NT2/D1 (cell line): Measurements from ENCODE around the gene ROBO1.

Experiments
- DNase-seq: peaks from one replicate; pipeline ENCODE4 v3.0.0-alpha.2; 2011; ENCODE audit warnings: low read depth, low spot score
- H3K27me3 ChIP-seq: 2 replicates; pipeline ENCODE4 v1.6.0; 2011; ENCODE audit warnings: mild to moderate bottlenecking; ENCODE audit not compliant: insufficient read length, insufficient read depth
- H3K36me3 ChIP-seq: 2 replicates; pipeline ENCODE4 v1.6.1; 2011; ENCODE audit warnings: mild to moderate bottlenecking, low read length, mixed read lengths; ENCODE audit not compliant: insufficient read depth, insufficient read length
- H3K4me1 ChIP-seq: 2 replicates; pipeline ENCODE4 v1.5.1; 2011; ENCODE audit not compliant: insufficient read depth, insufficient read length
- H3K4me3 ChIP-seq: 2 replicates; pipeline ENCODE4 v1.5.1; 2011; ENCODE audit warnings: low read depth; ENCODE audit not compliant: insufficient read length
- H3K9ac ChIP-seq: 2 replicates; pipeline ENCODE4 v1.6.0; 2011; ENCODE audit warnings: low read depth; ENCODE audit not compliant: insufficient read length
- H3K9me3 ChIP-seq: 2 replicates; pipeline ENCODE4 v1.5.1; 2011; ENCODE audit warnings: mild to moderate bottlenecking, low read length; ENCODE audit not compliant: insufficient read depth
- SUZ12 ChIP-seq: IDR thresholded peaks from 2 replicates; pipeline ENCODE4 v1.6.1; 2011; ENCODE audit not compliant: insufficient read length, insufficient read depth; ENCODE audit errors: extremely low read depth
- YY1 ChIP-seq: IDR thresholded peaks from 2 replicates; pipeline ENCODE4 v1.6.1; 2011; ENCODE audit not compliant: insufficient read length, insufficient read depth
- ZNF274 ChIP-seq: IDR thresholded peaks from 2 replicates; pipeline ENCODE4 v1.6.1; 2011; ENCODE audit warnings: mild to moderate bottlenecking, low read depth, low read length

The ROBO1 gene

GRCh38 chr3:79097964-79098660 is 669.7 kb downstream of the ROBO1 start:
- H3K27me3 ChIP-seq = no peaks in the 10 kb centered on the region
- peaks cover 7% of the 10 kb centered on the region; the same call in 1 of the 2 replicates for H3K9me3 ChIP-seq
- TF ChIP-seq SUZ12 (no peak), YY1 (no peak), ZNF274 (no peak)
- DNase-seq = no peak
- H3K4me1 ChIP-seq = no peaks in the 10 kb centered on the region
- no peaks in the 10 kb centered on the region for H3K36me3 ChIP-seq
- no peak overlapping the region for H3K4me3 ChIP-seq
- H3K9ac ChIP-seq = no peak overlapping the region

DNA sequence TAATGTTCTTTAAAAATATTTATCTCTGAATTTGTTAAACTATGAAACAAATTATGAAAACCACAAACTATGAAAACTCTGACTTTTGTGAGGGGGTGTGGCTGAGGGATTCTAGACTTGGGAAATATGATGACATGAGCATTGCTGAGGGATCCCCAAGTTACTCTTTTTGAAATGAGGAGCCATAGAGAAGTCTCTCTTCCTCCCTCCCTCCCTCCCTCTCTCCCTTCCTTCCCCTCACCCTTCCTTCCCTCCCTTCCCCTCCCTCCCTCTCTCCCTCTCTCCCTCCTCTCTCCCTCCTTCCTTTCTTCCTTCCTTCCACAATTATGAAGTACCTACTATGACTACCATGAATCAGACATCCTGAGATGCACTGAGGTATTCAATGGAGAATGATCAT is 673.1 kb downstream of the ROBO1 start:
- H3K9me3 ChIP-seq = peaks cover 7% of the 10 kb centered on the region; the same call in 1 of the 2 replicates
- TF ChIP-seq YY1 = no peak
- no peak overlapping the region for H3K4me3 ChIP-seq
- no peak overlapping the region for H3K9ac ChIP-seq
- H3K27me3 ChIP-seq = no peaks in the 10 kb centered on the region
- no peaks in the 10 kb centered on the region for H3K36me3 ChIP-seq
- no peaks in the 10 kb centered on the region for H3K4me1 ChIP-seq
- no peak for DNase-seq

DNA sequence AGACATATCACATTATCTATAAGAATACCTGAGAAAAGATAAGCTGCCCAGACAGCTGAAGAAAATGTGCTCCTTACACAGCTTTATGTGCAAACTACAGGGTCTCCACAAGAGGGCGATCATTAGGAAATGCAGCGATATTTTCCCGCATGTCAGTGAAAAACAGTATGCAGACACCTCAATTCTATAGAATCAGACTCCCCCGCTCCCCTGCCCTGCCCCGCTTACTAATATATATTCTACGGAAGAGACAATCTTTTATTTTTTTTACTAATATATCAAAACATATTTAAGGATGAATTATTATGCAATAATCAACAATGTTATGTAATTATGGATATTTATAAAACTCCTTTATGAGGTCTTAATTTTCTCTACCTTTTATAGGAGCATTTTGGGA is 681.3 kb downstream of the ROBO1 start:
- TF ChIP-seq SUZ12 (no peak), ZNF274 (no peak), YY1 (no peak)
- Histone ChIP-seq H3K9ac (no peak overlapping the region), H3K36me3 (no peaks in the 10 kb centered on the region), H3K4me3 (no peak overlapping the region), H3K4me1 (no peaks in the 10 kb centered on the region), H3K27me3 (no peaks in the 10 kb centered on the region), H3K9me3 (no peaks in the 10 kb centered on the region)
- peak; percentile 55 for DNase-seq

DNA sequence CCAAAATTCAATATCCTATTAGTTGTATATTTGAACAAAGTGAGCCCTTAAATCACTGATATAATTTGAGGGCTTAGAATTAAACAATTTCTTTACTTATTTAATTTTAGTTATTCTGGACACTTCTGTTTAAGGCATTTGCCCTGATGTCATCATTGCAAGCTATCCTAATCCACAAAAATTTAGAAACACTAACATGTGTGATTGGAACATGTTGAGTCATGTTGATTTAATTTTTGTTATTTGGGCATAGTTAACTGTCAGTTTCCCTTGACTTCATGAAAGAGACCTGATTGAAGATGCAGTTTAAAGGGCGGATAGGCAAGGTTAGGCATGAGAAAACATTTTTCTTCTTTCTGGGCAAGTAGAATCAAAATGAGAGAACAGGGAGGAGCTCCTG is 682.6 kb downstream of the ROBO1 start:
- H3K9me3 ChIP-seq = no peaks in the 10 kb centered on the region
- H3K4me3 ChIP-seq = no peak overlapping the region
- no peak for TF ChIP-seq YY1
- no peak for TF ChIP-seq SUZ12
- no peak for TF ChIP-seq ZNF274
- no peaks in the 10 kb centered on the region for H3K4me1 ChIP-seq
- no peak for DNase-seq
- H3K9ac ChIP-seq = no peak overlapping the region
- H3K36me3 ChIP-seq = no peaks in the 10 kb centered on the region
- H3K27me3 ChIP-seq = no peaks in the 10 kb centered on the region

- Histone ChIP-seq H3K4me1 (no peaks in the 10 kb centered on the region), H3K36me3 (no peaks in the 10 kb centered on the region), H3K4me3 (no peak overlapping the region), H3K9ac (no peak overlapping the region), H3K27me3 (no peaks in the 10 kb centered on the region), H3K9me3 (no peaks in the 10 kb centered on the region)
- TF ChIP-seq ZNF274 = no peak
- TF ChIP-seq YY1 = no peak
- no peak for TF ChIP-seq SUZ12
- DNase-seq = no peak
These were observed 686.5 kb downstream of the ROBO1 start for GRCh38 chr3:79081335-79081734.

- Histone ChIP-seq H3K36me3 (no peaks in the 10 kb centered on the region), H3K4me1 (no peaks in the 10 kb centered on the region), H3K4me3 (no peak overlapping the region), H3K9me3 (no peaks in the 10 kb centered on the region), H3K27me3 (no peaks in the 10 kb centered on the region), H3K9ac (no peak overlapping the region)
- TF ChIP-seq YY1 (no peak), ZNF274 (no peak), SUZ12 (no peak)
- no peak for DNase-seq
These were observed 693.2 kb downstream of the ROBO1 start for GRCh38 chr3:79074558-79074957.

DNA sequence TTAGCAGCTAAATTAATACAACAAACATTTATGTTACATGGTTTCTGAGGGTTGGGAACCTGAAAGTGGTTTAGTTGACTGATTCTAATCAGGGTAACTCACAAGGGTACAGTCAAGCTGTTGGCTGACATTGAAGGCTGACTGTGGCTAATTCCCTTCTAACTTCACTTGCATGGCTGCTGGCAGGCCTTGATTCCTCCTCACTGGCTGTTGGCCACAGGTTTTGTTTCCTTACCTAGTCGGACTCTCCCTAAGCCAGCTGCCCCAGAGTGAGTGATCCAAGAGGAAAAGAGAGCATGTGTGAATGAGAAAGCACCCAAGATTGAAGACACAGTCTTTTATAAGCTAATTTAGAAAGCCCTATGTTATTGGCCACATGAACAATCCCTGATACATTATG is 700.1 kb downstream of the ROBO1 start:
- H3K36me3 ChIP-seq = no peaks in the 10 kb centered on the region

More for the DNA sequence above, 700.1 kb downstream of the ROBO1 start:
- no peak overlapping the region for H3K9ac ChIP-seq
- TF ChIP-seq YY1 (no peak), SUZ12 (no peak), ZNF274 (no peak)
- H3K9me3 ChIP-seq = no peaks in the 10 kb centered on the region
- DNase-seq = no peak
- H3K27me3 ChIP-seq = no peaks in the 10 kb centered on the region
- no peak overlapping the region for H3K4me3 ChIP-seq
- H3K4me1 ChIP-seq = no peaks in the 10 kb centered on the region
